BJ (cell line): ENCODE results near the gene PITPNM3. TPM values are rescaled to one million over a fixed set of nuclear protein-coding genes. Genes with fewer than 3 reads are reported as not detected.

Experiments used
- CTCF ChIA-PET: fragments of 350-600 bp; formaldehyde crosslinking; extraction: SDS; loops from one replicate; lab custom pipeline; 2021; ENCODE audit warnings: antibody characterized with exemption, inconsistent platforms; lab: Yijun Ruan, JAX
- POLR2A ChIA-PET: fragments of 300-600 bp; sonication (Branson Sonifier 250); formaldehyde crosslinking; extraction: SDS; loops from one replicate; lab custom pipeline; 2021; ENCODE audit warnings: antibody characterized with exemption; lab: Charles Lee
- DNase-seq: peaks from one replicate; pipeline ENCODE4 v3.0.0-alpha.2; 2011; ENCODE audit warnings: low read depth
- H3K27me3 ChIP-seq: 2 replicates; pipeline ENCODE4 v1.6.0; 2011; ENCODE audit warnings: low read length; ENCODE audit not compliant: control insufficient read depth, insufficient read depth
- H3K36me3 ChIP-seq: 2 replicates; pipeline ENCODE4 v1.5.1; 2011; ENCODE audit warnings: low read length; ENCODE audit not compliant: control insufficient read depth, insufficient read depth
- H3K4me3 ChIP-seq: 2 replicates; pipeline ENCODE4 v1.5.1; 2011; ENCODE audit warnings: low read depth, mild to moderate bottlenecking, control low read depth, low read length
- CTCF ChIP-seq: IDR thresholded peaks from 2 replicates; pipeline ENCODE4 v1.5.1; 2011; ENCODE audit warnings: low read depth, mild to moderate bottlenecking, control low read depth, inconsistent platforms, low read length, moderate library complexity; ENCODE audit not compliant: insufficient read depth
- polyA plus RNA-seq: library from polyadenylated mRNA; depleted of rRNA; stranded (reverse); fragments of >200 nt; gene quantifications from 2 replicates; pipeline ENCODE4 v1.2.3, GENCODE V29; 2011

The PITPNM3 gene
- polyA plus RNA-seq, 1 experiment = 0.64 TPM

- Histone ChIP-seq H3K36me3 (no peaks in the 10 kb centered on the region), H3K27me3 (no peaks in the 10 kb centered on the region), H3K4me3 (no peak overlapping the region)
- DNase-seq = no peak
- CTCF ChIA-PET = interaction anchor here (1.5 to 2.2 kb wide), 2 partner anchors 10 to 29 kb away, joined by 3 to 10 read pairs; no protein-coding TSS in a partner anchor
- POLR2A ChIA-PET = no interaction called here
- no peak for TF ChIP-seq CTCF
Observed at GRCh38 chr17:6501359-6501758, 55.0 kb downstream of the PITPNM3 start.

- no peaks in the 10 kb centered on the region for H3K36me3 ChIP-seq
- TF ChIP-seq CTCF = no peak
- no peak for DNase-seq
- ChIA-PET CTCF (no interaction called here), POLR2A (no interaction called here)
- H3K27me3 ChIP-seq = peaks cover 2% of the 10 kb centered on the region; the same call in 1 of the 2 replicates
- H3K4me3 ChIP-seq = no peak overlapping the region
Observed at GRCh38 chr17:6498901-6499540, 57.3 kb downstream of the PITPNM3 start.

GRCh38 chr17:6498356-6498755 is 58.0 kb downstream of the PITPNM3 start:
- POLR2A ChIA-PET = no interaction called here

GRCh38 chr17:6497496-6498221 is 58.7 kb downstream of the PITPNM3 start:
- DNase-seq = no peak
- Histone ChIP-seq H3K4me3 (no peak overlapping the region), H3K36me3 (no peaks in the 10 kb centered on the region), H3K27me3 (peaks cover 2% of the 10 kb centered on the region; the same call in 1 of the 2 replicates)
- CTCF ChIA-PET = interaction anchor here (1.0 to 1.5 kb wide), 2 partner anchors 18 to 25 kb away, joined by 3 to 7 read pairs; no protein-coding TSS in a partner anchor
- TF ChIP-seq CTCF = no peak
- POLR2A ChIA-PET = no interaction called here

More at GRCh38 chr17:6498356-6498755, 58.0 kb downstream of the PITPNM3 start:
- Histone ChIP-seq H3K4me3 (no peak overlapping the region), H3K36me3 (no peaks in the 10 kb centered on the region), H3K27me3 (peaks cover 2% of the 10 kb centered on the region; the same call in 1 of the 2 replicates)
- TF ChIP-seq CTCF = no peak
- DNase-seq = no peak
- CTCF ChIA-PET = interaction anchor here (1.0 kb wide), 1 partner anchor 19 kb away, joined by 3 read pairs; no protein-coding TSS in a partner anchor

- Histone ChIP-seq H3K27me3 (peaks cover 2% of the 10 kb centered on the region; the same call in 1 of the 2 replicates), H3K36me3 (no peaks in the 10 kb centered on the region), H3K4me3 (no peak overlapping the region)
- ChIA-PET POLR2A (no interaction called here), CTCF (interaction anchor here (1.5 kb wide), 1 partner anchor 24 kb away, joined by 7 read pairs; no protein-coding TSS in a partner anchor)
- TF ChIP-seq CTCF = no peak
- no peak for DNase-seq
Observed at GRCh38 chr17:6496640-6497441, 59.5 kb downstream of the PITPNM3 start.
